GM12801 (cell line): Measurements from ENCODE around the gene PTPRN2.

ENCODE experiments used
- CTCF ChIP-seq: IDR thresholded peaks from one replicate; pipeline ENCODE4 v1.5.1; 2011; ENCODE audit warnings: control low read depth; ENCODE audit not compliant: insufficient read length; ENCODE audit errors: extremely low read depth

Gene PTPRN2

GRCh38 chr7:158029509-158029908, 558.1 kb downstream of the PTPRN2 start:
- no peak for TF ChIP-seq CTCF

GRCh38 chr7:158028971-158029370, 558.7 kb downstream of the PTPRN2 start:
- no peak for TF ChIP-seq CTCF

- no peak for TF ChIP-seq CTCF
These were observed 559.2 kb downstream of the PTPRN2 start for GRCh38 chr7:158028290-158028941.

GRCh38 chr7:158027646-158028045, 560.0 kb downstream of the PTPRN2 start:
- no peak for TF ChIP-seq CTCF

GRCh38 chr7:158026636-158027265, 560.9 kb downstream of the PTPRN2 start:
- no peak for TF ChIP-seq CTCF

GRCh38 chr7:158025686-158026600, 561.7 kb downstream of the PTPRN2 start:
- no peak for TF ChIP-seq CTCF

DNA sequence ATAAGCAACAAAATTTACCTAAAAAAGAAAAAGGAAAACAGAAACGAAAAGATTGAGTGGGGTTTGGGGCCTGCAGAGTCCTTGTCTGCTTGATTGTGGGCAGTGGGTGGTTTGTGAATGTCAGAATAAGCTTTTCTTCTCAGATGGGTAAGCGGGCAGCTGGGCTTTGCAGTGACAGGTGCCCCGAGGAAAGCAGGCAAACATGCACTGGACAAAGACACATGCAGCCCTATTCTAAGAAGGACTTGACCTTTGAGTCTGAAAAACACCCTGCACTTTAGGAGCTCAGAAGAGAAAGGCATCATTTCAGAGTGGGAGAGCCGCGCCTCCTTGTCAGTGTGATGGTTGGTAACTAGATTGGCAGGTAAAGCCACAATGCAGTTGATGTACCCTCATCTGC, 562.7 kb downstream of the PTPRN2 start:
- TF ChIP-seq CTCF, result no peak
